ENCODE results near the gene POU2F3.
A peak's percentile ranks its signal among the peaks of the same experiment; 100 is the strongest.

Gene POU2F3

DNA sequence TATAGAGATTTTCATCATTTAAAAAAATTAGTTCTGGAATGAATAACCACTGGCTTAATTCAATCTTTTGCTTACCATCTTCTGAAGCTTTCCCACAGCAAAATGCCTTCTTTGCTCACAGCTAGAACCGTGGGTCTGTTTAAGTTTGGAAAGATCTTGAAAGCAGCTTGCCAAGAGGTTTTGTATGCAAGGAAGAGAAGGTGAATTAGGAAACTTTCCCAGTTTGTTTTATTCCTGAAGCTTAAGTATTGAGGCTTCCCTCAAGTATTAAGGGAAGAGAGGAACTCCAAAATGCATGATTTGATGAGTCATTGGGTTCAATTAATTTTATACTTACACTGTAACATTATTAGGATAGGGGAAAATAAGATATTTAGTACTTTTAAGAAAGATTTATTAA lies 94.4 kb downstream of the POU2F3 start:
- TF ChIP-seq, protein P1, sequence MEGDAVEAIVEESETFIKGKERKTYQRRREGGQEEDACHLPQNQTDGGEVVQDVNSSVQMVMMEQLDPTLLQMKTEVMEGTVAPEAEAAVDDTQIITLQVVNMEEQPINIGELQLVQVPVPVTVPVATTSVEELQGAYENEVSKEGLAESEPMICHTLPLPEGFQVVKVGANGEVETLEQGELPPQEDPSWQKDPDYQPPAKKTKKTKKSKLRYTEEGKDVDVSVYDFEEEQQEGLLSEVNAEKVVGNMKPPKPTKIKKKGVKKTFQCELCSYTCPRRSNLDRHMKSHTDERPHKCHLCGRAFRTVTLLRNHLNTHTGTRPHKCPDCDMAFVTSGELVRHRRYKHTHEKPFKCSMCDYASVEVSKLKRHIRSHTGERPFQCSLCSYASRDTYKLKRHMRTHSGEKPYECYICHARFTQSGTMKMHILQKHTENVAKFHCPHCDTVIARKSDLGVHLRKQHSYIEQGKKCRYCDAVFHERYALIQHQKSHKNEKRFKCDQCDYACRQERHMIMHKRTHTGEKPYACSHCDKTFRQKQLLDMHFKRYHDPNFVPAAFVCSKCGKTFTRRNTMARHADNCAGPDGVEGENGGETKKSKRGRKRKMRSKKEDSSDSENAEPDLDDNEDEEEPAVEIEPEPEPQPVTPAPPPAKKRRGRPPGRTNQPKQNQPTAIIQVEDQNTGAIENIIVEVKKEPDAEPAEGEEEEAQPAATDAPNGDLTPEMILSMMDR (IDR thresholded peaks at IDR 0.05), result no peak

DNA sequence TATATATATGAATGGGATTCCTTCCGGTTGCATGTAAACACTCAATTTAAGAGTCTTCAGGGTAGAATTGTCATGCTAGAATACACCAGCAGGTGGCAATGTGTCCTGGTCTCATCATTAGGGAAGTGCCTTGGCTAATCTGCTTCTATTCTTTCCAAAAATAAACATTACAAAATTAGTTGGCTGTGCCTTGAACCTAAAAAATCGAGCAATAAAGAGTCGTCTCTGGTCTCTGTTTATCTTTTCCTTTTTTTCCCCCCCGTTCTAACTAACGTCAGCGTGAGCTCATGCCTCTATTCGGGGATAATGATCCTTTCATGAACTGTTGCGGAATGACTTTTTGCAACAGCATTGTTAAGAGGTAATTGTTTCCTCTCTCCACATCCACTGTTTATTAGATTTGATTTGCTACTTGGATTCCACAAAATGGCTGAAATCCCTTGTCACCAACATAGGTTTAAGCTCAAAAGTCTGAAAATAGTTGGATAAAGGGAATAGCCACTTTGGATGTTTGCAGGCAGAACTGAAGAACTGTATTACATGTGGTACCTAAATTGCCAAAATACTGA lies 95.0 kb downstream of the POU2F3 start:
- TF ChIP-seq, protein P1 (IDR thresholded peaks at IDR 0.05), result peak; percentile 45

DNA sequence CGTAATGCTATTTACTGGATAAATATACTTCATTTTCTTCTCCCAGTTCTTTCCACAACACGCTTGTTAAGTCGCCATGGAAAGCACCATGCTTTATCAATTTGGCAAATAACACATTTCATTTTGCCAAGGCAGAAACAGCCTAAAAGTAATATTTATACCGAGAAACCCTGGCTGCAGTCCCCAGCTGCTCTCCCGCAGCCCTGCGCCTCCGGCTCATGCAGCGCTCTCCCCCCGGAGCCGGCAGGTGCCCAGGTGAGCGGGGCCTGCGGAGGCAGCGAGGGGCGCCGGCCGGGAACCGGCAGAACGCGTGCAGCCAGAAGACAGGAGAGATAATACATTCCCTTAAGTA lies 95.6 kb downstream of the POU2F3 start:
- TF ChIP-seq, protein P1 (IDR thresholded peaks at IDR 0.05), result no peak

DNA sequence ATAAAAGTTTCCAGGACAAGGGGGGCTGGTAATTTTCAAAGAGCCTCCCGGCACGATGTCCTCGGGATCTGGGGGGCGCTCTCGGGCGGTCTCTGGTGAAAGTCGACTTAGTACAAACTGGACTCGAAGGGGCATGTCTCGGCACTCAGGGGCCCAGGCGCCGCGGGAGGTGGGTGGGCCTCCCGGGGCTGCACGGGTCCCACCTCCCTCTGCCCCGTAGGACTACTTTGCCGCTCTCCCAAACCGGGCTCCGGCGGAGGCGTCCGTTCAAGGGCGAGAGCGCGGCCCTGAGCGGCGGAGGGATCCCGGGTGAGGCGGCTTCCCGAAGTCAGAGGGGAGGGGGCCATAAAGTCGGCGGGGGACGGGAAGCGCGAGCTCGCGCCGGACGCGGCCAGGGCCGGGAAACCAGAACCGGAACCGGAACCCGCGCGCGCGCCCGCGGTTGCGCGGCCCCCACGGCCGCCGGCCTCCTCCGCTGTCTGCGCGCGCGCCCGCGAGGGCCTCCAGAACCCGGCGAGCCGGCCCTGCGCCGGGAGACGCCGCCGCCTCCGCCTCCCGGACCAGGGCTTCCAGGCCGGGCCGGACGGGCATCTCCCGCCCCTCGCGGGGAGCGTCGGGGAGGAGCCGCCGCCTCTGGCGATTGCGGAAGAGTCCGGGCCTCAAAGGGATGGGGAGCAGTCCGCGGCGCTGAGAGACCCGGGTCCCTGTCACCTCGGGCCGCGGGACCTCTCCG lies 96.1 kb downstream of the POU2F3 start, which contains the start of gene ARHGEF12:
TSS of gene ARHGEF12 (plus strand) at position 506 of the 733 bp plus-strand sequence. CDS start 831 bp downstream, outside the sequence.
- TF ChIP-seq, protein P1 (IDR thresholded peaks at IDR 0.05), result peak; percentile 73

DNA sequence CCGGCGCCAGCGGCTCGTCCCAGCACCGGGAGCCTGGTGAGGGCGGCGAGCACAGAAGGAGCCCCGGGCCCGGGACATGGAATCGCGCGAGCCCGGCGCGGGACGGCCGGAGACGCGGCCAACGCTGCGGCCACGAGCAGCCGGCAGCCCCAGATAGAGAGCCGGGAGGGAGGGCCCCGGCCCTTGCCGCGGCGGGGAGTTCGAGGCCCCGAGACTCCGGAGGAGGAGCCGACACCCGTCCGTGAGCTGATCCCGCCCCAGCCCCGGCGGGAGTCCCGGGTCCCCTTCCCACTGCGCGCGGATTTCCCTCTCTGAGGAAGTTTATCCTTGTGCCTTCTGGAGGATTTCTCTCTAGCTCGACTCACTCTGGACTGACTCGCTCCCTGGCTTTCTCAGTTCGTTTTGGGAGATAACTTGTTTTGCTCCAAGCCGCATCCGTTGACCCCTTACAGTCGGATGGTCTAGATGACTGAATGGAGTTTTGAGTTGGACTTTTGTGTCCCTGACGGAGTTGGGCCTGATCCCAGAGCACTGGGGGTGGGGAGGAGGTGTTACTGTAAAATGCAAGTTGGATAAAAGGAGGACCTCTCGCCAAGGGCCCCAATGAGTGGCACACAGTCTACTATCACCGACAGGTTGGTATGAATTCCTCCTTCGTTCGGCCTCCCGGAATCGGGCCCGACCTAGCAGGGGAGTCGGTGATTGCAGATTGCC lies 96.9 kb downstream of the POU2F3 start:
- TF ChIP-seq, protein P1 (IDR thresholded peaks at IDR 0.05), result no peak

DNA sequence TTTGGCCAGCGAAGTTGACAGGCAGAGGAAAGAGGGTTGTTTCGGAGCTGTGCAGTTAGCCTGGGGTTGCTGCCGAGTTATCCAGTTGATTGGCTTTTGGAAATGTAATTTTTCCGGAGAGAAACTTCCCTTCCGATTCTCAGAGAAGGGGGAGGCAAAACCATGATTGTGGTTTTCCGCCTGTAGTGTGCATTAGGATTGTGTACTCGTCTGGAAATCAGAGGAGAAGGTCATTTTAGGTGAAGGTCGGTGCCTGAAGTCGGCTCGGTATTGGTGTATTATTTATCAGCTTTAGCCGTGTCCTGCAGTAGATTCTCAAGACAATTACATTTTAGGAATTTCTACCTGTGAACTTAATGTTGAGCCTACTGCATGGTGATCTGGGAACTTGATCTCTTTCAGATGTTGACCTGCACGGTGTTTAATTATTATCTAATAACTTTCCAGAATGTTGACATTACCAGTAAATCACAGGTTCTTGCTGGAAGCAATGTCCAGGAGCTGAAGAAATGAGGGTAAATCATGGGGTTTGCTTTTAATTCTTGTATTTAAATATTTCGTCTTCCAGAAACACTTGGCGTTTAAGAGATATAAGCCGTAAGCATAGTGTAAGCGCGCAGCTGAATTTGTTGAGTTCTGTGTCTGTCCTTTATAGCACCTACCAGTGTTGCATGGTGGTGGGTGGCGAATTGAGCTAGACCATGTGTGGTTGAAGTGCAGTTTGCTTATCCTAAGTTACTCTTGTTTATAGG lies 97.6 kb downstream of the POU2F3 start:
- TF ChIP-seq, protein P1 (IDR thresholded peaks at IDR 0.05), result no peak
